H54 (cell line): ENCODE data around the gene KCNH4.
A peak's percentile ranks its signal among the peaks of the same experiment; 100 is the strongest.
"Not testable (repeated sequence)": the region's sequence is repeated elsewhere in the genome, so short reads cannot be mapped to it uniquely, and the experiment has no call there.

Source experiments
- DNase-seq: peaks from one replicate; pipeline ENCODE4 v3.0.0; 2011; ENCODE audit warnings: low spot score, mixed read lengths; ENCODE audit not compliant: insufficient read length
- FAIRE-seq: peaks from 3 replicates; lab custom pipeline; 2011; peaks lifted over from hg19 to GRCh38; lab: Jason Lieb, UNC
- POLR2A ChIP-seq: IDR thresholded peaks from 2 replicates; pipeline ENCODE4 v1.6.1; 2011; ENCODE audit warnings: low read depth, mild to moderate bottlenecking, low read length

KCNH4 gene

GRCh38 chr17:42153919-42154742 is 26.8 kb downstream of the KCNH4 start:
- TF ChIP-seq POLR2A, result no peak
- no peak for DNase-seq
- FAIRE-seq, result no peak

GRCh38 chr17:42146911-42147607 is 33.9 kb downstream of the KCNH4 start:
- no peak for DNase-seq
- FAIRE-seq, result no peak
- TF ChIP-seq POLR2A, result no peak

- FAIRE-seq, DNase-seq: not testable (repeated sequence)
Observed at GRCh38 chr17:42143138-42143537, 37.8 kb downstream of the KCNH4 start.

- DNase-seq (no peak), FAIRE-seq (no peak)
- no peak for TF ChIP-seq POLR2A
Observed at GRCh38 chr17:42142371-42142896, 38.5 kb downstream of the KCNH4 start.

GRCh38 chr17:42141382-42141781 is 39.6 kb downstream of the KCNH4 start:
- FAIRE-seq, result no peak
- TF ChIP-seq POLR2A, result no peak
- DNase-seq, result no peak

GRCh38 chr17:42140690-42141089 is 40.3 kb downstream of the KCNH4 start:
- not testable (repeated sequence) for DNase-seq, FAIRE-seq

GRCh38 chr17:42138749-42139492 is 42.0 kb downstream of the KCNH4 start:
- no peak for FAIRE-seq
- no peak for DNase-seq
- no peak for TF ChIP-seq POLR2A

GRCh38 chr17:42136654-42137051 is 44.3 kb downstream of the KCNH4 start:
- no peak for TF ChIP-seq POLR2A
- no peak for FAIRE-seq

GRCh38 chr17:42135664-42136653 is 45.0 kb downstream of the KCNH4 start:
- no peak for TF ChIP-seq POLR2A
- FAIRE-seq (no peak), DNase-seq (peak; percentile 79)

More at GRCh38 chr17:42136654-42137051, 44.3 kb downstream of the KCNH4 start:
- no peak for DNase-seq

- FAIRE-seq (no peak), DNase-seq (no peak)
- TF ChIP-seq POLR2A, result no peak
Observed at GRCh38 chr17:42135151-42135550, 45.8 kb downstream of the KCNH4 start.

GRCh38 chr17:42133461-42134041 is 47.4 kb downstream of the KCNH4 start:
- DNase-seq (no peak), FAIRE-seq (no peak)

GRCh38 chr17:42132941-42133340 is 48.0 kb downstream of the KCNH4 start:
- no peak for FAIRE-seq
- no peak for TF ChIP-seq POLR2A
- peak; percentile 88 for DNase-seq

More at GRCh38 chr17:42133461-42134041, 47.4 kb downstream of the KCNH4 start:
- no peak for TF ChIP-seq POLR2A
